GM19328 (cell line): ENCODE measurements around the gene SGPP1.
"Not testable (repeated sequence)": the region's sequence is repeated elsewhere in the genome, so short reads cannot be mapped to it uniquely, and the experiment has no call there.

Source experiments
- ATAC-seq: cut with Tn5 transposase; IDR thresholded peaks from one replicate; pipeline ENCODE4 v1.9.1; 2021; ENCODE audit warnings: mild to moderate bottlenecking, moderate library complexity; ENCODE audit not compliant: unreplicated experiment

Gene SGPP1

GRCh38 chr14:63726499-63726898 is 1.4 kb downstream of the SGPP1 start:
- ATAC-seq: no peak

- ATAC-seq: no peak
Observed at GRCh38 chr14:63725786-63726460, 1.9 kb downstream of the SGPP1 start.

GRCh38 chr14:63717702-63718101 is 10.2 kb downstream of the SGPP1 start:
- no peak for ATAC-seq

- no peak for ATAC-seq
Observed at GRCh38 chr14:63715360-63715759, 12.5 kb downstream of the SGPP1 start.

- ATAC-seq: no peak
Observed at GRCh38 chr14:63713764-63714163, 14.1 kb downstream of the SGPP1 start.

GRCh38 chr14:63713058-63713457 is 14.8 kb downstream of the SGPP1 start:
- ATAC-seq: no peak

- no peak for ATAC-seq
Observed at GRCh38 chr14:63712123-63712522, 15.7 kb downstream of the SGPP1 start.

GRCh38 chr14:63710497-63710896 is 17.4 kb downstream of the SGPP1 start:
- no peak for ATAC-seq

- ATAC-seq: no peak
Observed at GRCh38 chr14:63709589-63709988, 18.3 kb downstream of the SGPP1 start.

GRCh38 chr14:63707216-63707615 is 20.6 kb downstream of the SGPP1 start:
- no peak for ATAC-seq

GRCh38 chr14:63705561-63706070 is 22.2 kb downstream of the SGPP1 start:
- no peak for ATAC-seq

GRCh38 chr14:63702530-63702929 is 25.3 kb downstream of the SGPP1 start:
- ATAC-seq: not testable (repeated sequence)

GRCh38 chr14:63701606-63702299 is 26.1 kb downstream of the SGPP1 start:
- ATAC-seq: no peak

GRCh38 chr14:63692310-63693020 is 35.4 kb downstream of the SGPP1 start:
- no peak for ATAC-seq

GRCh38 chr14:63689132-63689531 is 38.7 kb downstream of the SGPP1 start:
- no peak for ATAC-seq

GRCh38 chr14:63686926-63687325 is 40.9 kb downstream of the SGPP1 start:
- no peak for ATAC-seq

GRCh38 chr14:63685401-63685800 is 42.5 kb downstream of the SGPP1 start:
- ATAC-seq: no peak

GRCh38 chr14:63682727-63683593 is 44.9 kb downstream of the SGPP1 start:
- no peak for ATAC-seq

- ATAC-seq: no peak
Observed at GRCh38 chr14:63678536-63678935, 49.3 kb downstream of the SGPP1 start.

GRCh38 chr14:63677891-63678379 is 49.9 kb downstream of the SGPP1 start:
- no peak for ATAC-seq

GRCh38 chr14:63676615-63677014 is 51.2 kb downstream of the SGPP1 start:
- ATAC-seq: no peak
